Liver (tissue), 9 donors: ENCODE results near the gene SLC25A6. TPM values are rescaled to one million over a fixed set of nuclear protein-coding genes. Genes with fewer than 3 reads are reported as not detected.

Experiments used
- DNase-seq: peaks from one replicate; pipeline ENCODE4 v3.0.0-alpha.2; 2017; ENCODE audit warnings: low spot score
- H3K27ac ChIP-seq, 2 donors: one replicate each; pipeline ENCODE4 v1.7.0; 2013; ENCODE audit warnings: inconsistent platforms in 2 of 2, low read length in 2 of 2, control low read depth in 1 of 2, low read depth in 1 of 2, mild to moderate bottlenecking in 1 of 2
- H3K27me3 ChIP-seq, 4 donors: one replicate each; pipeline versions ENCODE4 v1.6.1 to v1.7.0; 2013; ENCODE audit warnings: low read length in 3 of 4, inconsistent platforms in 1 of 4, mild to moderate bottlenecking in 1 of 4, moderate library complexity in 1 of 4; ENCODE audit not compliant: control insufficient read depth in 4 of 4, insufficient read depth in 4 of 4
- H3K36me3 ChIP-seq, 4 donors: one replicate each; pipeline versions ENCODE4 v1.6.1 to v1.7.0; 2013; ENCODE audit warnings: low read length in 3 of 4, mild to moderate bottlenecking in 3 of 4, low read depth in 1 of 4, moderate library complexity in 1 of 4; ENCODE audit not compliant: control insufficient read depth in 4 of 4, insufficient read depth in 3 of 4
- H3K4me1 ChIP-seq, 4 donors: one replicate each; pipeline versions ENCODE4 v1.6.1 to v1.7.0; 2013; ENCODE audit warnings: low read length in 3 of 4, mild to moderate bottlenecking in 3 of 4, moderate library complexity in 1 of 4; ENCODE audit not compliant: control insufficient read depth in 4 of 4, insufficient read depth in 4 of 4
- H3K4me3 ChIP-seq, 3 donors: one replicate each; pipeline versions ENCODE4 v1.6.1 to v1.7.0; 2013; ENCODE audit warnings: low read length in 3 of 3, control low read depth in 1 of 3, low read depth in 1 of 3, mild to moderate bottlenecking in 1 of 3
- H3K9ac ChIP-seq, 2 donors: one replicate each; pipeline ENCODE4 v1.7.0; 2013; ENCODE audit warnings: low read length in 2 of 2, mild to moderate bottlenecking in 2 of 2, moderate library complexity in 2 of 2, control low read depth in 1 of 2, low read depth in 1 of 2
- H3K9me3 ChIP-seq, 4 donors: one replicate each; pipeline versions ENCODE4 v1.6.1 to v1.7.0; 2013; ENCODE audit warnings: low read length in 3 of 4; ENCODE audit not compliant: control insufficient read depth in 4 of 4
- ATF3 ChIP-seq: IDR thresholded peaks from 2 replicates; pipeline ENCODE4 v1.6.1; 2016; ENCODE audit warnings: antibody characterized with exemption
- CTCF ChIP-seq: fragments of 150-350 bp; IDR thresholded peaks from 2 replicates; pipeline ENCODE4 v1.5.1; 2017; ENCODE audit warnings: improper control_type of control experiment, low read depth, low read length; ENCODE audit not compliant: missing input control
- EGR1 ChIP-seq, 2 donors: IDR thresholded peaks; 2 replicates each; pipeline ENCODE4 v1.6.1; 2016 to 2018; ENCODE audit warnings: antibody characterized with exemption in 2 of 2, low read depth in 2 of 2
- FOXA1 ChIP-seq: IDR thresholded peaks from 2 replicates; pipeline ENCODE4 v1.6.1; 2016; ENCODE audit warnings: antibody characterized with exemption
- FOXA2 ChIP-seq: IDR thresholded peaks from 2 replicates; pipeline ENCODE4 v1.6.1; 2016; ENCODE audit warnings: antibody characterized with exemption
- GABPA ChIP-seq, 2 donors: IDR thresholded peaks in 1 of 2; conservative IDR thresholded peaks in 1 of 2; 2 replicates each; pipeline ENCODE4 v1.6.1; 2016; ENCODE audit warnings: antibody characterized with exemption in 2 of 2, mild to moderate bottlenecking in 1 of 2, moderate library complexity in 1 of 2
- HNF4A ChIP-seq, 2 donors: conservative IDR thresholded peaks; 2 replicates each; pipeline ENCODE4 v1.6.1; 2016; ENCODE audit warnings: antibody characterized with exemption in 2 of 2, mild to moderate bottlenecking in 2 of 2
- HNF4G ChIP-seq: IDR thresholded peaks from 2 replicates; pipeline ENCODE4 v1.6.1; 2016; ENCODE audit warnings: antibody characterized with exemption
- JUND ChIP-seq, 2 donors: IDR thresholded peaks; 2 replicates each; pipeline ENCODE4 v1.6.1; 2016; ENCODE audit warnings: antibody characterized with exemption in 2 of 2
- RAD21 ChIP-seq, 2 donors: IDR thresholded peaks; 2 replicates each; pipeline ENCODE4 v1.6.1; 2016; ENCODE audit warnings: antibody characterized with exemption in 2 of 2, mild to moderate bottlenecking in 2 of 2
- RXRA ChIP-seq, 2 donors: IDR thresholded peaks; 2 replicates each; pipeline ENCODE4 v1.6.1; 2017 to 2018; ENCODE audit warnings: antibody characterized with exemption in 2 of 2, mild to moderate bottlenecking in 1 of 2
- TAF1 ChIP-seq: conservative IDR thresholded peaks from 2 replicates; pipeline ENCODE4 v1.6.1; 2016; ENCODE audit warnings: antibody characterized with exemption, mild to moderate bottlenecking
- YY1 ChIP-seq: IDR thresholded peaks from 2 replicates; pipeline ENCODE4 v1.6.1; 2016; ENCODE audit warnings: antibody characterized with exemption, mild to moderate bottlenecking
- ZBTB33 ChIP-seq: IDR thresholded peaks from 2 replicates; pipeline ENCODE4 v1.6.1; 2016; ENCODE audit warnings: antibody characterized with exemption
- WGBS: extraction: QIAGEN DNeasy Blood & Tissue Kit; methylation state at CpG from one replicate; pipeline ENCODE4 v1.1.7; 2013; 5-methylcytosine and 5-hydroxymethylcytosine counted together
- polyA plus RNA-seq, 2 donors: library from polyadenylated mRNA; stranded (reverse) in 1 of 2; unstranded in 1 of 2; fragments of 200-250 nt in 1 of 2; fragments of >200 nt in 1 of 2; fragmentation: Nextera tagmentation in 1 of 2; extraction: Ambion mirVana in 1 of 2; gene quantifications; one replicate each; pipeline versions ENCODE4 v1.2.1 to v1.2.3, GENCODE V29; 2013 to 2015
- total RNA-seq, 2 donors: library from RNA; depleted of rRNA; stranded (reverse); fragments of >200 nt; gene quantifications; one replicate each; pipeline ENCODE4 v1.2.3, GENCODE V29; 2014
- TF ChIP-seq, protein P1 (sequence below): IDR thresholded peaks from 2 replicates; pipeline ENCODE4 v1.6.1; 2016; ENCODE audit warnings: antibody characterized with exemption
- TF ChIP-seq, protein P2 (sequence below): IDR thresholded peaks from 2 replicates; pipeline ENCODE4 v1.6.1; 2016; ENCODE audit warnings: antibody characterized with exemption, mild to moderate bottlenecking
- donor health status: healthy.
- donor health status: healthy.
- donor health status: healthy.
- donor health status: healthy.
- donor health status: healthy.

Gene SLC25A6
- total and polyA plus RNA-seq, 4 donors = 44.8 to 110 (median 64.0) TPM

- Histone ChIP-seq H3K9ac (no peak overlapping the region), H3K9me3 (no peaks in the 10 kb centered on the region), H3K27me3 (no peaks in the 10 kb centered on the region), H3K4me1 (peaks cover 0 to 6% (median 0%) of the 10 kb centered on the region in 4 donors), H3K4me3 (no peak overlapping the region), H3K27ac (no peak overlapping the region), H3K36me3 (peaks cover 4 to 26% (median 10%) of the 10 kb centered on the region in 4 donors)
- DNase-seq = no peak
- WGBS = 97% methylated on average over 22 of the region's 22 CpGs
- TF ChIP-seq HNF4G (no peak), GABPA (IDR thresholded peaks at IDR 0.05 in 1 of 2, conservative IDR thresholded peaks at IDR 0.05 in 1 of 2) (no peak)
These were observed 42.9 kb upstream of the SLC25A6 start for GRCh38 chrX:1434871-1435240.

DNA sequence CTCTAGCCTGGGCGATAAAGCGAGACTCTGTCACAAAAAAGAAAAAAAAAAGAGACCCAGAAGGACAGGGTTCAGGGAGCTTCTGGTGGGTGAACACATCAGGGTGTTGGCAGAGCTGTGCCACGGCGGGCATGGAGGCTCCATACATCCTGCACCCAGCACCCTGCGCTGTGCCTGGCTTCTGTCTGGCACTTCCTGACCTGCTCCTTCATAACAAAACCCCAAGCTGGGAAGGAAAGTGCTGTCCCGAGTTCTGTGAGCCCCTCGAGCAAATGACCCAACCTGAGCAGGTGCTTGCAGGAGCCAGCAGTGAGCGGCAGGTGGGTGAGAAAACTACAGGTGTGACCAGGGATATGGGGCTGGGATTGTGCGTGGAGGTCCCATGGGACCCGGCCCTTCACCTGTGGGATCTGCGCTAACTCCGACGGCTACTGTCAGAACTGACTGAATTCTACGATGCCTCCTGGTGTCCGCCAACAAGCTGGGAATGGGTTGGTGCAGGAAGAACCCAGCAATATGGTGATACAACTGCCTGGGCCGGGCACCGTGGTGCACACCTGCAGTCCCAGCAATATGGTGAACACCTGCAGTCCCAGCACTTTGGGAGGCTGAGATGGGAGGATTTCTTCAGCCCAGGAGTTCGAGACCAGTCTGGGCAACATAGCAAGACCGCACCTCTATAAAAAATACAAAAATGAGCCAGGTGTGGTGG lies 41.9 kb upstream of the SLC25A6 start:
- DNase-seq = no peak
- no peaks in the 10 kb centered on the region for H3K27me3 ChIP-seq
- H3K36me3 ChIP-seq = peaks cover 3 to 26% (median 8%) of the 10 kb centered on the region in 4 donors
- no peaks in the 10 kb centered on the region for H3K9me3 ChIP-seq
- 97% methylated on average over 19 of the region's 19 CpGs for WGBS
- no peak overlapping the region for H3K4me3 ChIP-seq
- no peak overlapping the region for H3K9ac ChIP-seq
- H3K4me1 ChIP-seq = no peaks in the 10 kb centered on the region
- TF ChIP-seq HNF4A (conservative IDR thresholded peaks at IDR 0.05) (no peak), YY1 (no peak), EGR1 (IDR thresholded peaks at IDR 0.05; ENCODE audit: low read depth in 2 of 2) (no peak), ATF3 (no peak), ZBTB33 (no peak), CTCF (no peak), FOXA1 (no peak), JUND (IDR thresholded peaks at IDR 0.05) (no peak), FOXA2 (no peak), GABPA (IDR thresholded peaks at IDR 0.05 in 1 of 2, conservative IDR thresholded peaks at IDR 0.05 in 1 of 2) (no peak), TAF1 (no peak)
- TF ChIP-seq, protein P1, sequence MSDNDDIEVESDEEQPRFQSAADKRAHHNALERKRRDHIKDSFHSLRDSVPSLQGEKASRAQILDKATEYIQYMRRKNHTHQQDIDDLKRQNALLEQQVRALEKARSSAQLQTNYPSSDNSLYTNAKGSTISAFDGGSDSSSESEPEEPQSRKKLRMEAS = no peak
- no peak overlapping the region for H3K27ac ChIP-seq

GRCh38 chrX:1430451-1430850 lies 38.5 kb upstream of the SLC25A6 start:
- peaks cover 6 to 29% (median 10%) of the 10 kb centered on the region in 4 donors for H3K36me3 ChIP-seq
- no peaks in the 10 kb centered on the region for H3K4me1 ChIP-seq
- no peak overlapping the region for H3K27ac ChIP-seq
- H3K4me3 ChIP-seq = no peak overlapping the region
- no peak overlapping the region for H3K9ac ChIP-seq
- no peaks in the 10 kb centered on the region for H3K27me3 ChIP-seq
- H3K9me3 ChIP-seq = no peaks in the 10 kb centered on the region
- 95% methylated on average over 10 of the region's 10 CpGs for WGBS
- DNase-seq = no peak
- TF ChIP-seq FOXA2 = no peak
- no peak for TF ChIP-seq EGR1 (IDR thresholded peaks at IDR 0.05; ENCODE audit: low read depth in 2 of 2)
- TF ChIP-seq RXRA (IDR thresholded peaks at IDR 0.05) = no peak
- TF ChIP-seq, protein P2, sequence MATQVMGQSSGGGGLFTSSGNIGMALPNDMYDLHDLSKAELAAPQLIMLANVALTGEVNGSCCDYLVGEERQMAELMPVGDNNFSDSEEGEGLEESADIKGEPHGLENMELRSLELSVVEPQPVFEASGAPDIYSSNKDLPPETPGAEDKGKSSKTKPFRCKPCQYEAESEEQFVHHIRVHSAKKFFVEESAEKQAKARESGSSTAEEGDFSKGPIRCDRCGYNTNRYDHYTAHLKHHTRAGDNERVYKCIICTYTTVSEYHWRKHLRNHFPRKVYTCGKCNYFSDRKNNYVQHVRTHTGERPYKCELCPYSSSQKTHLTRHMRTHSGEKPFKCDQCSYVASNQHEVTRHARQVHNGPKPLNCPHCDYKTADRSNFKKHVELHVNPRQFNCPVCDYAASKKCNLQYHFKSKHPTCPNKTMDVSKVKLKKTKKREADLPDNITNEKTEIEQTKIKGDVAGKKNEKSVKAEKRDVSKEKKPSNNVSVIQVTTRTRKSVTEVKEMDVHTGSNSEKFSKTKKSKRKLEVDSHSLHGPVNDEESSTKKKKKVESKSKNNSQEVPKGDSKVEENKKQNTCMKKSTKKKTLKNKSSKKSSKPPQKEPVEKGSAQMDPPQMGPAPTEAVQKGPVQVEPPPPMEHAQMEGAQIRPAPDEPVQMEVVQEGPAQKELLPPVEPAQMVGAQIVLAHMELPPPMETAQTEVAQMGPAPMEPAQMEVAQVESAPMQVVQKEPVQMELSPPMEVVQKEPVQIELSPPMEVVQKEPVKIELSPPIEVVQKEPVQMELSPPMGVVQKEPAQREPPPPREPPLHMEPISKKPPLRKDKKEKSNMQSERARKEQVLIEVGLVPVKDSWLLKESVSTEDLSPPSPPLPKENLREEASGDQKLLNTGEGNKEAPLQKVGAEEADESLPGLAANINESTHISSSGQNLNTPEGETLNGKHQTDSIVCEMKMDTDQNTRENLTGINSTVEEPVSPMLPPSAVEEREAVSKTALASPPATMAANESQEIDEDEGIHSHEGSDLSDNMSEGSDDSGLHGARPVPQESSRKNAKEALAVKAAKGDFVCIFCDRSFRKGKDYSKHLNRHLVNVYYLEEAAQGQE = no peak
- TF ChIP-seq TAF1 = no peak
- TF ChIP-seq HNF4A (conservative IDR thresholded peaks at IDR 0.05) = no peak
- no peak for TF ChIP-seq RAD21 (IDR thresholded peaks at IDR 0.05)
- no peak for TF ChIP-seq ZBTB33
- TF ChIP-seq HNF4G = no peak
- TF ChIP-seq, protein P1 = no peak
- no peak for TF ChIP-seq GABPA (IDR thresholded peaks at IDR 0.05 in 1 of 2, conservative IDR thresholded peaks at IDR 0.05 in 1 of 2)
